Bronchial epithelial cell (primary cell): ENCODE data around the gene GNGT1. TPM values are rescaled to one million over a fixed set of nuclear protein-coding genes. Genes with fewer than 3 reads are reported as not detected.
"Not testable (repeated sequence)": the region's sequence is repeated elsewhere in the genome, so short reads cannot be mapped to it uniquely, and the experiment has no call there.

Source experiments
- DNase-seq: peaks from one replicate; pipeline ENCODE4 v3.0.0-alpha.2; 2010; ENCODE audit warnings: low read depth
- FAIRE-seq: peaks from 2 replicates; lab custom pipeline; 2011; peaks lifted over from hg19 to GRCh38; lab: Jason Lieb, UNC
- H3K27me3 ChIP-seq: 2 replicates; pipeline ENCODE4 v1.5.1; 2011; ENCODE audit warnings: low read length; ENCODE audit not compliant: control insufficient read depth, insufficient read depth
- H3K36me3 ChIP-seq: 2 replicates; pipeline ENCODE4 v1.5.1; 2011; ENCODE audit warnings: low read length; ENCODE audit not compliant: control insufficient read depth, insufficient read depth
- H3K4me3 ChIP-seq: 2 replicates; pipeline ENCODE4 v1.5.1; 2011; ENCODE audit warnings: mild to moderate bottlenecking, low read depth, low read length, control low read depth
- total RNA-seq: library from RNA; depleted of rRNA; stranded (reverse); fragments of >200 nt; gene quantifications from 2 replicates; pipeline ENCODE4 v1.2.1, GENCODE V29; 2014
- TF ChIP-seq, protein P1 (sequence below): IDR thresholded peaks from 2 replicates; pipeline ENCODE4 v1.5.1; 2011; ENCODE audit warnings: mild to moderate bottlenecking, moderate library complexity, low read length, control low read depth, inconsistent platforms; ENCODE audit not compliant: insufficient read depth, severe bottlenecking

GNGT1 gene
- total RNA-seq, 1 donor from 2014 or later = not detected

DNA sequence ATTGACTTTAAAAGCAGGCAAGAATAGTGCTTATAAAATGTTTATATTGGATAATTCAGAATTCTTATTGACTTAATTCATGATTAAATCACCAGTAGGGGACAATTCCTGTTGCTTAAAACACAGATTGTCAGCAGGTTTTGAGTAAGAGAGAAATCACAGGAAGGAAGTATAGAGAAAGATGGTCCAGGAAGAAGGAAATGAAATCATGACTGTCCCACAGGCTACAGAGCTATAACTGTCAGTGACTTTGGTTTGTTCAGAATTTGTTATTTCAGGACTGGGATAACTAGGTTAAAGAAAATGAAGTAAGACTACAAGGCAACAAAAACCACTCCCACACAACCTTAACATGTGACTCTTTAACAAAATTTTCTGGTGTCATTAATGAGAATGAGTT, 6.8 kb downstream of the GNGT1 start:
- DNase-seq (no peak), FAIRE-seq (no peak)
- no peaks in the 10 kb centered on the region for H3K36me3 ChIP-seq
- no peak overlapping the region for H3K4me3 ChIP-seq
- H3K27me3 ChIP-seq = no peaks in the 10 kb centered on the region
- TF ChIP-seq, protein P1, sequence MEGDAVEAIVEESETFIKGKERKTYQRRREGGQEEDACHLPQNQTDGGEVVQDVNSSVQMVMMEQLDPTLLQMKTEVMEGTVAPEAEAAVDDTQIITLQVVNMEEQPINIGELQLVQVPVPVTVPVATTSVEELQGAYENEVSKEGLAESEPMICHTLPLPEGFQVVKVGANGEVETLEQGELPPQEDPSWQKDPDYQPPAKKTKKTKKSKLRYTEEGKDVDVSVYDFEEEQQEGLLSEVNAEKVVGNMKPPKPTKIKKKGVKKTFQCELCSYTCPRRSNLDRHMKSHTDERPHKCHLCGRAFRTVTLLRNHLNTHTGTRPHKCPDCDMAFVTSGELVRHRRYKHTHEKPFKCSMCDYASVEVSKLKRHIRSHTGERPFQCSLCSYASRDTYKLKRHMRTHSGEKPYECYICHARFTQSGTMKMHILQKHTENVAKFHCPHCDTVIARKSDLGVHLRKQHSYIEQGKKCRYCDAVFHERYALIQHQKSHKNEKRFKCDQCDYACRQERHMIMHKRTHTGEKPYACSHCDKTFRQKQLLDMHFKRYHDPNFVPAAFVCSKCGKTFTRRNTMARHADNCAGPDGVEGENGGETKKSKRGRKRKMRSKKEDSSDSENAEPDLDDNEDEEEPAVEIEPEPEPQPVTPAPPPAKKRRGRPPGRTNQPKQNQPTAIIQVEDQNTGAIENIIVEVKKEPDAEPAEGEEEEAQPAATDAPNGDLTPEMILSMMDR = no peak

DNA sequence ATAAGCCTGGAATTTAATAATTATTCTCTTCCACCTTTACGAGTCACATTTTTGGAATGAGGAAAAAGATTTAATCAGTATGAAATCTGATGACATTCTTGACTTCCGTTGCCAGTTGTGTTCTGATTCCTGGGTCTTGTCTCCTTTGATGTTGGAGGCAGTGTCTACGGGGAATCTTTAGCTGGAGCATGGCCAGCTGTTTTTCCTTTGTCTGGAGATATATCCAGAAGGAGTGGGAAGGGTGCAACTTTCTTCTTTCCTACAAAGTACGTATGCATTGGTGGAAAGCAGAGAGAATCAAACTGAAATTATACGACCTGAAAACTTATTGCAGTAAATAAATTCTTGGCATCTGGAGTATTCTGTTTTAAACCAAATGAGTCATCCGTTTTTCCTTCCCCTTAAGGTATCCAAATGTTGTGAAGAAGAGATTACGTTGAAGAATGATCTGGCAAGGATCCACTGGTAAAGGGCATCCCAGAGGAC, 8.3 kb downstream of the GNGT1 start:
- FAIRE-seq = no peak

DNA sequence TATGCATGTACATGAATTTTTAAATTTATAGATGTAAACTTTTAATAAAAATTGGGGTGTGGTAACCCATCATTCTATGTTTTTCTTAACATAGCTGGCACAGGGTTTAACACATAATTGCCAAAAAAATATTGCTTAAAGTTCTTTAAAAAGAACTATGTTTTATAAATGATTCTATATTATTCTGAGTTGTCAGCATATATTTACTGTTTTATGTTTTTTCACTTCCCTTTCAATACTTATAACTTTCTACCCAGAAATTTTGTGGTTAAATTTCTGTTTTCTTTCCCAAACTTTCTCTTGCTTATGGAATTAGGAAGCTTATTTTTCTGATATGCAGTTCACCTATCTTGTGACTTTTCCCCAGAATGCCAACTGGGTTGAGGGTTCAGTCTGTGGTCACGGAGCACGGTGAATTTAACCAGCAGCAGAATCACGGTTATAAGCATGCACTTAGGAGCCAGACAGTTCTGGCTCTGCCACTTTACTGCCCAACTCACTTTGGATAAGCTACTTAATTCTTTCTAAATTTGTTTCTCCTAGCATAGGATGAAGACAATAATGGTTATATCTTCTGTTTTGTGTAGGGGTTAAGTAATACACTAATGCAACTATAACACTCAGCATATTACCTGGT, 9.0 kb downstream of the GNGT1 start:
- peak; percentile 18 for FAIRE-seq
- DNase-seq, H3K36me3 ChIP-seq, H3K27me3 ChIP-seq, H3K4me3 ChIP-seq: not testable (repeated sequence)

More for the DNA sequence above, 8.3 kb downstream of the GNGT1 start:
- DNase-seq = peak; percentile 62
- H3K36me3 ChIP-seq = no peaks in the 10 kb centered on the region
- TF ChIP-seq, protein P1 = no peak
- H3K4me3 ChIP-seq = no peak overlapping the region
- H3K27me3 ChIP-seq = no peaks in the 10 kb centered on the region

DNA sequence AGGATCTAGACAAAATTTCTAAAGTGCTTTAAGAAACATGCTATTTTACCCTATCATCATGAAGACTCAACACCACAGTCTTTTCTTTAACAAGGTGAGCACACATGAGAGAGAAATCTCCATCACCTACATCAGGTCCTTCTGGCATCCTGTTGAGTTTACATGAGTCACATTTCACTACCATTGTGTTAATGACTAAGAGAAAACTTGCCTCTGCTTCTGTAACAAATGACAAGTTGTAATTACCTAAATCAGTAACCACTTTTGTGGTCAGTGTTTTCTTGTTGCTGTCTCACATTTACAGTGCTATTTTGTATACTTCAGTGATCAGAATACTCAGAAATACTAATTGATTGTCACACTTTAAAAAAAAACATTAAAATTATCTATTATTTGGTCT, 9.5 kb downstream of the GNGT1 start:
- H3K27me3 ChIP-seq, H3K36me3 ChIP-seq, FAIRE-seq, H3K4me3 ChIP-seq: not testable (repeated sequence)
- peak; percentile 34 for DNase-seq

DNA sequence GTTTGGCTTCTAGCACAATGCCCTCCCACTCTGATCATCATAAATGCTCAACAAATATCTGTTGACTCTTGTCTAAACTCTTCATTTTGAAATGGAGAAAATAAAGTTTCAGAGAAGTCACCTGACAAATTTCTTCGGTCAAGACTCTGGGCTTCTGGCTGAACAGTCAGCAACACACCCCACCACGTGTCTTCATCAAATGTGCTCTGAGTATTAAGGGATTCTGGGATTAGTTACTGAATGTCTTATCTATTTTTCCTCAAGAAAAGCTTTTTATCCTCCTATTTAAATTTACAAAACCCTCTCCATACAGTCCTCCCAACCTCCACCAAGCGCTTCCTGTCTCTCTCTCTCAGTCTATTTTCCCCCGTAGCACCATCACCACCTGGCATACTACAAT, 9.9 kb downstream of the GNGT1 start:
- H3K36me3 ChIP-seq, H3K27me3 ChIP-seq, DNase-seq, FAIRE-seq, H3K4me3 ChIP-seq: not testable (repeated sequence)

DNA sequence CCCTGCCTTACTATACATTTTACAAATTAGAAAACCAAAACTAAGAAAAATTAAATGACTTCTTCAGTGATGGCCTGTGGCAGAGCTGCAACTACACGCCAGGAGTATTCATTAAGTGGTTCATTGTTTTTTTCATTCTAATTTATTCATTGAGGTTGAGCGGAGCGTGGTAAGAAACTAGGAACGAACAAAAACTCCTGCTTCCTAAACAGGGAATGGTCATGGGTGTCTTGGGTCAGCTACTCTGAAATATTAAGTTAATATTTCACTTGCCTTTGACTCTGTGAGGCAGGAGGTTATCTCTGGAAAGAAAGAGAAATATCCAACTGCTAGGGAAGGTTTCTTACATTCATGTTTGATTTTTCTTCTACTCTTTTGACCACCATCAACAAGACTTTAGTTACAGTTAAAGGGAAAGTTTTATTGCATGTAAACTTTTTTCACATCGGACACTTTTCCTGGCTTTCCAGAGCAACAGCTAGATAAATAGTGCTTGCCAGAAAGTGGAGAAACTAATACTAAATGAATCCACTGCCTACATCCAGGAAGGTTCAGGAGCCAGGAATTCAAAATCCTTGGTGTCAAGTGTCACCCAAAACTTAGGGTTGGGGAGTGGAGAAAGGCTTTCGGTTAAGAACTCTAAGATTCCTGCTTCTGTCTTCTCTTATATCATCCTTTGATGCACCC, 14.3 kb downstream of the GNGT1 start:
- no peak overlapping the region for H3K4me3 ChIP-seq
- no peaks in the 10 kb centered on the region for H3K27me3 ChIP-seq
- TF ChIP-seq, protein P1 = no peak
- no peaks in the 10 kb centered on the region for H3K36me3 ChIP-seq
- DNase-seq = no peak
- FAIRE-seq = no peak

DNA sequence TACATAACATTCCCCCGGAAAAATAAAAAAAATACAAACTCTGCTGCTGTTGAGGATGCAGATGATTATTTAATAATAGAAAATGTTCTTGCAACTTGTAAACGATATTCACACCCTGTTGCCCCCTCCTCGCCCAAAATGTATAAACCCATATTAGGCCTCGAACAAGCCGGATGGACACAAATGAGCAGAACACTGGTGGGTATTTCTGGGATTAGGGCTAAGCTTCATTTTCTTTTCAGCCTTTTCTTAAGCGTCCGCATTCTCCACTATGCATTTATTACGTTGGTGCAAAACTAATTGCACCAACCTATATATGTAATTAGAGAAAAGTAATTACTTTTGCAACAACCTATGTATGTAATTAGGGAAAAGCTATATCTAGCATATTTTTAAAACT, 14.8 kb downstream of the GNGT1 start:
- TF ChIP-seq, protein P1 = no peak
- Histone ChIP-seq H3K36me3 (no peaks in the 10 kb centered on the region), H3K4me3 (no peak overlapping the region), H3K27me3 (no peaks in the 10 kb centered on the region)
- DNase-seq = no peak
- no peak for FAIRE-seq
